Panc1 (cell line): ENCODE results near the gene SYTL3. TPM values are rescaled to one million over a fixed set of nuclear protein-coding genes. Genes with fewer than 3 reads are reported as not detected.

Experiments
- ATAC-seq: fragments of 200-7000 bp; cut with Tn5 transposase; 2 replicates; pipeline ENCODE4 v1.9.1; 2020; ENCODE audit warnings: mild to moderate bottlenecking, moderate library complexity
- BruUV-seq: library from RNA; stranded (reverse); fragments of 400-500 nt; replicated peaks from 2 replicates; lab custom pipeline; 2021; lab: Mats Ljungman, UMichigan
- CTCF ChIA-PET: fragments of 300-600 bp; sonication (Branson Sonifier 250); formaldehyde crosslinking; loops from one replicate; lab custom pipeline; 2022; ENCODE audit warnings: antibody characterized with exemption; lab: Charles Lee
- POLR2A ChIA-PET: fragments of 300-600 bp; sonication (Branson Sonifier 250); formaldehyde crosslinking; loops from one replicate; lab custom pipeline; 2022; ENCODE audit warnings: antibody characterized with exemption; lab: Charles Lee
- DNase-seq: peaks from one replicate; pipeline ENCODE4 v3.0.0-alpha.2; 2010; ENCODE audit warnings: low read depth, low spot score
- H3K27ac ChIP-seq: 2 replicates; pipeline ENCODE4 v1.5.1; 2011; ENCODE audit warnings: mild to moderate bottlenecking, low read length, inconsistent platforms
- H3K27me3 ChIP-seq: fragments of 200-500 bp; sonication (Bioruptor generic); 2 replicates; pipeline ENCODE4 v1.6.0; 2014; ENCODE audit warnings: low read length, inconsistent platforms; ENCODE audit not compliant: control insufficient read depth, insufficient read depth
- H3K36me3 ChIP-seq: fragments of 200-500 bp; sonication (Bioruptor generic); 2 replicates; pipeline ENCODE4 v1.5.1; 2014; ENCODE audit warnings: inconsistent platforms, mild to moderate bottlenecking, low read length, moderate library complexity; ENCODE audit not compliant: control insufficient read depth, insufficient read depth
- H3K4me1 ChIP-seq: 2 replicates; pipeline ENCODE4 v1.5.1; 2011; ENCODE audit warnings: inconsistent platforms, mild to moderate bottlenecking, low read length, moderate library complexity; ENCODE audit not compliant: control insufficient read depth, insufficient read depth
- H3K4me3 ChIP-seq, 2 experiments: 2 replicates each; pipeline ENCODE4 v1.5.1; 2011 to 2012; ENCODE audit warnings: low read depth in 2 of 2, low read length in 2 of 2, mild to moderate bottlenecking in 2 of 2, inconsistent platforms in 1 of 2, moderate library complexity in 1 of 2
- H3K9me3 ChIP-seq: fragments of 200-500 bp; sonication (Bioruptor generic); 2 replicates; pipeline ENCODE4 v1.5.1; 2014; ENCODE audit warnings: low read depth, mild to moderate bottlenecking, inconsistent platforms, low read length, moderate library complexity; ENCODE audit not compliant: control insufficient read depth, insufficient read depth
- CTCF ChIP-seq: fragments of 450-650 bp; IDR thresholded peaks from 2 replicates; pipeline ENCODE4 v1.5.1; 2017; ENCODE audit warnings: mild to moderate bottlenecking
- POLR2AphosphoS5 ChIP-seq: IDR thresholded peaks from 2 replicates; pipeline ENCODE4 v1.6.1; 2012; ENCODE audit warnings: mild to moderate bottlenecking, low read depth, low read length, moderate library complexity
- REST ChIP-seq, 2 experiments: IDR thresholded peaks; 2 replicates each; pipeline ENCODE4 v1.6.1; 2011 to 2012; ENCODE audit warnings: low read depth in 2 of 2, control low read depth in 1 of 2, low read length in 1 of 2, mild to moderate bottlenecking in 1 of 2, moderate library complexity in 1 of 2; ENCODE audit not compliant: insufficient read depth in 1 of 2
- SIN3A ChIP-seq: IDR thresholded peaks from 2 replicates; pipeline ENCODE4 v1.6.1; 2012; ENCODE audit warnings: low read depth, mild to moderate bottlenecking, low read length, moderate library complexity, borderline replicate concordance; ENCODE audit not compliant: insufficient read depth
- TCF7L2 ChIP-seq: IDR thresholded peaks from 2 replicates; pipeline ENCODE4 v1.6.1; 2011; ENCODE audit warnings: mild to moderate bottlenecking, low read depth, low read length, inconsistent platforms
- in situ Hi-C: cut with HindIII; loops from 2 replicates; pipeline ENCODE4 v1.10.0; 2016; ENCODE audit warnings: low sequenced_read_pairs, low pct_unique_long_range_greater_than_20kb
- intact Hi-C: fragments of 100-400 bp; cut with micrococcal nuclease; formaldehyde crosslinking; loops from one replicate; pipeline ENCODE4 v1.10.0; 2022; ENCODE audit not compliant: unreplicated experiment
- total RNA-seq: library from RNA; stranded (reverse); gene quantifications from one replicate; pipeline ENCODE4 v1.2.1, GENCODE V29; 2021; ENCODE audit not compliant: unreplicated experiment

The SYTL3 gene
- total RNA-seq, 1 experiment from 2014 or later: 1.4 TPM

- intact Hi-C loops: no loop called here
- no peak for TF ChIP-seq CTCF
- no peak for TF ChIP-seq SIN3A
- no peak for TF ChIP-seq TCF7L2
- TF ChIP-seq POLR2AphosphoS5: no peak
- TF ChIP-seq REST (IDR thresholded peaks at IDR 0.05; ENCODE audit: insufficient read depth in 1 of 2, low read depth in 2 of 2, low read length in 1 of 2): no peak
- no peaks in the 10 kb centered on the region for H3K4me1 ChIP-seq
- CTCF ChIA-PET: no interaction called here
- in situ Hi-C loops: no loop called here
- H3K9me3 ChIP-seq: no peaks in the 10 kb centered on the region
- ATAC-seq: no peak
- H3K27me3 ChIP-seq: no peaks in the 10 kb centered on the region
- no peak for DNase-seq
- POLR2A ChIA-PET: no interaction called here
- H3K27ac ChIP-seq: no peak overlapping the region
- H3K4me3 ChIP-seq: no peak overlapping the region
- peaks cover 10% of the 10 kb centered on the region for H3K36me3 ChIP-seq
- BruUV-seq: no TSS peak
These were observed 24.9 kb upstream of the SYTL3 start for GRCh38 chr6:158624684-158625682.

- no peak overlapping the region for H3K27ac ChIP-seq
- H3K9me3 ChIP-seq: no peaks in the 10 kb centered on the region
- H3K4me1 ChIP-seq: no peaks in the 10 kb centered on the region
- in situ Hi-C loops (no loop called here), intact Hi-C loops (no loop called here)
- no TSS peak for BruUV-seq
- DNase-seq: no peak
- ChIA-PET POLR2A (no interaction called here), CTCF (no interaction called here)
- no peak for TF ChIP-seq CTCF
- no peak for TF ChIP-seq TCF7L2
- TF ChIP-seq POLR2AphosphoS5: no peak
- no peak for TF ChIP-seq SIN3A
- no peak for TF ChIP-seq REST (IDR thresholded peaks at IDR 0.05; ENCODE audit: insufficient read depth in 1 of 2, low read depth in 2 of 2, low read length in 1 of 2)
- H3K4me3 ChIP-seq: no peak overlapping the region
- no peak for ATAC-seq
- H3K36me3 ChIP-seq: peaks cover 10% of the 10 kb centered on the region
- H3K27me3 ChIP-seq: no peaks in the 10 kb centered on the region
These were observed 24.0 kb upstream of the SYTL3 start for GRCh38 chr6:158625881-158626305.
